Kidney tubule cell (primary cell): ENCODE results near the gene C11orf86.
A peak's percentile ranks its signal among the peaks of the same experiment; 100 is the strongest.
"Not testable (repeated sequence)": the region's sequence is repeated elsewhere in the genome, so short reads cannot be mapped to it uniquely, and the experiment has no call there.

Source experiments
- DNase-seq: peaks from one replicate; pipeline ENCODE4 v3.0.0-alpha.2; 2018; ENCODE audit warnings: low spot score

Gene C11orf86

GRCh38 chr11:66992041-66992440 is 16.9 kb downstream of the C11orf86 start:
- no peak for DNase-seq

- DNase-seq, result no peak
Observed at GRCh38 chr11:66996609-66997273, 21.6 kb downstream of the C11orf86 start.

- no peak for DNase-seq
Observed at GRCh38 chr11:66999555-66999954, 24.5 kb downstream of the C11orf86 start.

GRCh38 chr11:67001332-67001731 is 26.2 kb downstream of the C11orf86 start:
- DNase-seq, result no peak

DNA sequence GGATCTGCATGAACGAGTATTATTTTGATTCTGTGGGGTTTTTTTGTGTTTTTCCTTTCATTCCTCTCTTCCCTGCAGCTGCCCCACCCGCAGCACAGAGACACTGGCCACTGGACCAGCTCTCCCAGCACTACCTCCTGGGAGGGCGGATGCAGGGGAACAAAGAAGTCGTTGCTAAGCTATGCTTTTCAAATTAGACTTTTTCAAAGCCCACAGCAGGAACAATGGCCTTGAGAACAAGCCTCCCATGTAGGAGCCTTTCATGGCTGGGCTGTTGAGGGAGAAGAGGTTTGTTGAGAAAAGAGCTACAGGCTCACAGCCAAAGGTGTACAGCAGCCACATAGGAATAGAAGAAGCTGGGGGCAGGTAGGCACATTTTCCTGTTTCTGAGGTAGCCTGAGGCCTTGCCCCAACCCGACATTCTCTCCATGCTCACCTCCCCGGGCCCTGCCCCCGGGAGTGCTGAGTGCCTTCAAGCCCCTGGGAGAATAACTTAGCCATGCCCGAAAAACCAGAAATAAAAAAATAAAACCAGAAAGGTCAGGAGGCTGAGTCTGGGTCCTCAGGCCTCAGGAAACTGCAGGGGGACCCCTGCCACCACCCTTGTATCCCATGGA is 27.3 kb downstream of the C11orf86 start:
- DNase-seq, result no peak

- DNase-seq, result no peak
Observed at GRCh38 chr11:67002921-67003411, 27.9 kb downstream of the C11orf86 start.

GRCh38 chr11:67005200-67005599 is 30.1 kb downstream of the C11orf86 start:
- not testable (repeated sequence) for DNase-seq

- DNase-seq, result no peak
Observed at GRCh38 chr11:67006029-67006884, 31.2 kb downstream of the C11orf86 start.

- DNase-seq, result no peak
Observed at GRCh38 chr11:67007126-67007525, 32.0 kb downstream of the C11orf86 start.

DNA sequence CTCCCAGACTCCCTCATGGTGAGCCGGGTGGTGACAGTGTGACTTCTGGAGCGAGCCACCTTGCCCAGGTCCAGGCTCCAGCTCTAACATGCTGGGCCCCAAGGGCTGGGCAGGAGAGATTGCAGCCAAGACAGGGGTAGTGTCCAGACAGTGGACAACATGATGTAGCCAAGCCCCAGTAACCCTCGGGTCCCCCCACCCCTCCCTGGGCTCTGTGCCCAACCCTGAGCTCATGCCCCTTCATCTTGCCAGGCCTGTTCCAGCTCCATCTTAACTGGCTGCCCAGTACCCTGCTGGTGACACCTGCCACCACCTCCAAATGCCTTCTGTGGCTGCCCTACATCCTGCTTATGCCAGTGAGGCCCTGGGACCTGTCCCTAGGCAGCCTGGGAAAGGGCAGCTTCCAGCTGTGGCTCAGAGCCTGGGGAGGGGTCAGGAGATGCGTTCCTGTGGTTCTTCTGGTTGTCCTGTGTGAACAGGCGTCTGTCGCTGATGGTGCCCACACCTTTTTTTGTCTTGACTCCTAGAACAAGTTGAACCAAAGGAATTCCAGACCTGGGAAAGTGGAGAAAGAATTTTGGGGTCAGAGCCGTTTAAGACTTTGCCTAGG is 35.3 kb downstream of the C11orf86 start:
- DNase-seq, result no peak

DNA sequence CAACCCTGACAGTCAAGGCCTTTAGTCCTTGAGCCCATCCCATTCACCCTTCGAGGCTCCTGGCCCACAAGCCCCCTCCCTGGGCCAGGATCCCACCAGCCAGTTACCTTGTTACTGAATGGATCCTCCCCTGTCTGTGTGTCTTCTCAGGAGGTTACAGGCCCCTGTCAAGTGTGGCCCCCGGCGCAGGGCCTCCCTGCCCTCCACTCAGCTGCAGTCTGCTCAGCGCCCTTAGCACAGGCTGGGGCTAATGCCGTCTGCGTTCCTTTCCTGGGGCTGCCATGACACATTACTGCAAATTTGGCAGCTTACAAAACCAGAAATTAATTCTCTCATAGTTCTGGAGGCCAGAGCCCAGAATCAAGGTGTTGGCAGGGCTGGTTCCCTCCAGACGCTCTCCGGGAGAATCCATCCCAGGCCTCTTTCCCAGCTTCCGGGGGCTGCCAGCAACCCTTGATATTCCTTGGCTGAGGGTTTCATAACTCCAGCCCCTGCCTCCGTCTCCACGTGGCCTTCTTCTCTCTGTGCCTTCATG is 38.5 kb downstream of the C11orf86 start:
- no peak for DNase-seq

DNA sequence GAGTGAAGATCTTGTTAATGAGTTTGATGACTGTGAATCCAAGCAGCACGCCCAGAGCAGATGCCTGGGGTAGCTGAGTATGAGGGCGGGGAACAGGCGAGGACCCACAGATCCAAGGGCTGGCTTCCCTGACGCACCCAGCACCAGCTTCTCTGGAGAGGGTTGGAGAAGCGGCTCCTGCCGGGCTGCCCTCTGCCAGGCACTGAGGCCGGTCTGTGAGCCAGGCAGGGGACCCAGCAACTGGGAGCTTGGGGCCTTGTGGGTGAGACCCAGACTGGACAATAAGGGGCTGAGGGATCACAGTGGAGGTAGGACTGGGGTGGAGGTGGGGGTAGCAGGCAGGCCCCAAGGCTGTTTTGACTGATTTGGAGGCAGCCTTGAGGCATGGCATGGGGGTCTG is 39.2 kb downstream of the C11orf86 start:
- DNase-seq, result no peak

GRCh38 chr11:67015048-67015447 is 39.9 kb downstream of the C11orf86 start:
- DNase-seq, result no peak

DNA sequence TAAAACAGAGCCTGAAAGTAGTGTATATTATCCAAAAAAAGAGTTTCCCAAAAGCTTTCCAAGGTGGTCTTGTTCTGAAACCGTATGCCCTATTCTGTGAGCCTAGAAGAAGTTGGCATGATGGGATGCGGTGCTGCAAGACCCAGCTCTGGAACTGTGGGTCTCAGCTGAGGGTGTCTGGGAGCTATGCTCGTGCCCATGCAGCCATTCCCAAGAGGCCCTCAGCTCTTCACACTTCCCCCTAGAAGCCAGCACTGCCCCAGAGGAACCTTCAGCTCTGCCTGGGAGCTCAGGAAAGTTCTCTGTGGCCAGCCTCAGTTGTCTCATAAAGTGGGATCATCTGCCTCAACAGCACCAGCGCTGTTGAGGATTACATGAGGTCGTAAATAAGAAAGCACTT is 41.4 kb downstream of the C11orf86 start:
- no peak for DNase-seq

DNA sequence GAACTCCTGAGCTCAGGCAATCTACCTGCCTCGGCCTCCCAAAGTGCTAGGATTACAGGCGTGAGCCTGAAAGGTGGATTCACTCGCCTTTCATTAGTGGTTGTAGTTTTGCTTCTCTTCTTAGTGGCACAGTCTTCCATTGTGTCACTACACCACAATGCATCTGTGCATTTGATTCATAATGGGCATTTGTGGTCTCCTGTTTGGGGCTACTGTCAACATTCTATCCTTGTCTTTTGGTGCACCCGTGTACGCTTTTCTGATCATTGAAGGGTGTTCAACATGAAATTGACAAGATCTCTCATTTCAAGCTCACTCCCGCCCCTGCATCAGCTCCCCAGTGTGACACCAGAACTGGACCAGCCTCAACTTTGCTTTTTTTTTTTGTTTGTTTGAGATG is 45.8 kb downstream of the C11orf86 start:
- no peak for DNase-seq

GRCh38 chr11:67022341-67022933 is 47.3 kb downstream of the C11orf86 start:
- peak; percentile 93 for DNase-seq

DNA sequence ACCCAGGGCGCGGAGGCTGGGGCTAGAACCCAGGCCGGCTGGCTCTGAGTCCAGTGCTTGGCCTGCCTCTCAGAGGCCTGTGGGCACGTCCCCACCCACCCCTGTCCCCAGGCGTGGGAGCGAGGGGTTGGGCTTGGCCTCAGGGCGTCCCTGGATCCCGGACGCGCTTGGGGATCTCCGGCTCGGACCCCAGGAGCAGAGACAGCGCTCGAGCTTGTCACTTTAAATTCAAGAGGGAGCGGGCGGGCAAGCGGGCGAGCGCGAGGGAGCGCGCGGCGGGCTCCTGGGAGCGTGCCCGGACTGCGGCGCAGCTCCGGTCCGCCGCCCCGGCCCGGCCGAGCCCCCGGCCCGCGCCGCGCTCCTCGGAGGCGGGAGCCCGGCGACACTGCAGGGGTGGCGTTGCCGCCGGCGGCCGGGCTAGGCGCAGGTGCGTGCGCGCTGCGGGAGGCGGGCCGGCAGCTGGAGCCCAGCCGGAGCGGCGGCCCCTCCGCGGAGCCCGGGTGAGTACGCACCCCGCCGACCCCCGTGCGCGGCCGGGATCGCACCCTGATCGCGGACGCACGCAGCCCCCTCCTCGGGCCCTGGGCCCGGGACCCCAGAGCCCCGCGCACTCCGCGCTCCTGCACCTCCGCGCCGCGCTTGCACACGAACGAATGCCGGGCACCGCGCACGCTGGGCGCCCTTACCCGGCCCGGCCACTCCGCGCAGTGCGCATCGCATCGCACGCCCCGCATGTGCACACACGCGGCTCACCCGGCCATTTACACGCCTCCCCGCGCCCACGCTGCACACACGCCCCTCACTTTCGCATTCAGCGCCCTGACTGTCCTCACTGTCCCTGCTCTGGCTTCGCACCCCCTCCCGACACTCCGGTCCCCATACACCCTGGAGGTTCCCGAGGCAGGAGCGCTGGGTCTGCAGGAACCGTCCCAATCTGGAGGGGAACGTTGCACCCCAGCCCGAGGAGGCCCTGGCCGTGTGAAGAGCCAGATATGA is 48.2 kb downstream of the C11orf86 start, which contains the start of gene SYT12:
SYT12 (plus strand) TSS at position 174 of the 996 bp plus-strand sequence. CDS start 7,011 bp downstream, outside the sequence.
- no peak for DNase-seq

GRCh38 chr11:67023957-67024353 is 48.9 kb downstream of the C11orf86 start:
- DNase-seq, result no peak

DNA sequence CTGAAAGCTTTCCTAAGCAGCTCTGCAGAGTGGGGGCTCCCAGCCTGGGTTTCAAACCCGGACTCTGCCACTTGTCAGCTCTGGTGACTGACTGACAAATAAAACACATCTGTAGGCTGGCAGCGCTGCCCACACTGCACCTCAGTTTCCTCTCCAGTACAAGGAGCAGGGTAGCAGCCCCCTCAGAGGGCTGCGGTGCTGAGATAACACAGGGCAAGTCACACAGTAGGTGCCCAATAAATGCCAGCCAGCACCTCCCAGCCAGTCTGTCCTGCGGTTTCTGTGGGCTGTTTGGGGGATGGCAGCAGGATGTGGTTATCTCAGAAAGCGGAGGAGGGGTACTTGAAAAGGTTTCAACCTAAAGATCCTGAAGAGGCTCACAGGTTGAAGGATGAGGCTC is 49.3 kb downstream of the C11orf86 start:
- DNase-seq, result peak; percentile 24

- no peak for DNase-seq
Observed at GRCh38 chr11:67024966-67025365, 49.9 kb downstream of the C11orf86 start.
